DND-41 (cell line): Measurements from ENCODE around the gene UGT3A1.

ENCODE experiments used
- EZH2 ChIP-seq: IDR thresholded peaks from 3 replicates; pipeline ENCODE4 v1.6.1; 2012; ENCODE audit warnings: borderline replicate concordance, low read depth, mild to moderate bottlenecking, moderate library complexity, low read length, inconsistent platforms; ENCODE audit not compliant: severe bottlenecking
- TF ChIP-seq, protein P1 (sequence below): IDR thresholded peaks from 2 replicates; pipeline ENCODE4 v1.5.1; 2012; ENCODE audit warnings: borderline replicate concordance, low read length, moderate library complexity, mild to moderate bottlenecking; ENCODE audit not compliant: poor library complexity, severe bottlenecking; ENCODE audit errors: extremely low read depth

DNA sequence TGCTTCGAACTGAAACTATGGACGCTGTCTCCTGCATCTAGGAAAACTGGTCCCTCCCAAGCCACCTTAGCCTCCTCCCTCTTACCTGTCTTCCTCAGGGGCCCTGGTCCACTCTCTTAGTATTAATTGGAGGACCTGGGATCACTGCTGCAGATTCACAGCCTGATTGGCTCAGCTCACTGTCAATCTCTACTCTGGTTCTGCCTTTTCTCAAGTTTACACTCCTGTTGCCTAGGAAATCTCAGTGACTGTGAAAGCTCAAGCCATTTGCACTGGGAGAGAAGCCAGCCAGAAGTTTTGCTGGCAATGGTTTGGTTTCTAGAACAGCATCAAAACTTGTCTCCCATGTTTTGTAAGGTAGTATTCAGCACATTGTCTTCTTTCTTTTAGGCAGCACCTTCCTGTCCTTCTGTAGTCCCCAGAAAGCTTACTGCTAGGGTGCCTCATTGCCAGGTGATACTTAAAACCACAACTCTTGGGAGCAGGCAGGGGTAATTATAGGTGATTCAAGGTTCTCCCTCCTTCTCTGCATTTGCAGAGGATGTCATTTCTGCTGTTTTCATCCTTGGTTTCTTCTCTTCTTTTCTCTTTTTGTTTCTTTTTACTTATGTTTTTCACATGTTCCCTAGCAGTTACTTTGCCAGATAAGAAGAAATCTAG, 52.5 kb downstream of the UGT3A1 start, which contains the start of gene CAPSL:
- no peak for TF ChIP-seq EZH2
- TF ChIP-seq, protein P1, sequence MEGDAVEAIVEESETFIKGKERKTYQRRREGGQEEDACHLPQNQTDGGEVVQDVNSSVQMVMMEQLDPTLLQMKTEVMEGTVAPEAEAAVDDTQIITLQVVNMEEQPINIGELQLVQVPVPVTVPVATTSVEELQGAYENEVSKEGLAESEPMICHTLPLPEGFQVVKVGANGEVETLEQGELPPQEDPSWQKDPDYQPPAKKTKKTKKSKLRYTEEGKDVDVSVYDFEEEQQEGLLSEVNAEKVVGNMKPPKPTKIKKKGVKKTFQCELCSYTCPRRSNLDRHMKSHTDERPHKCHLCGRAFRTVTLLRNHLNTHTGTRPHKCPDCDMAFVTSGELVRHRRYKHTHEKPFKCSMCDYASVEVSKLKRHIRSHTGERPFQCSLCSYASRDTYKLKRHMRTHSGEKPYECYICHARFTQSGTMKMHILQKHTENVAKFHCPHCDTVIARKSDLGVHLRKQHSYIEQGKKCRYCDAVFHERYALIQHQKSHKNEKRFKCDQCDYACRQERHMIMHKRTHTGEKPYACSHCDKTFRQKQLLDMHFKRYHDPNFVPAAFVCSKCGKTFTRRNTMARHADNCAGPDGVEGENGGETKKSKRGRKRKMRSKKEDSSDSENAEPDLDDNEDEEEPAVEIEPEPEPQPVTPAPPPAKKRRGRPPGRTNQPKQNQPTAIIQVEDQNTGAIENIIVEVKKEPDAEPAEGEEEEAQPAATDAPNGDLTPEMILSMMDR, result no peak
